Measurements from ENCODE around the gene SMYD3. TPM values are rescaled to one million over a fixed set of nuclear protein-coding genes. Genes with fewer than 3 reads are reported as not detected.

Gene SMYD3
- total RNA-seq, 8 experiments from 2014 or later, result 8.8 to 39.7 (median 29.1) TPM

DNA sequence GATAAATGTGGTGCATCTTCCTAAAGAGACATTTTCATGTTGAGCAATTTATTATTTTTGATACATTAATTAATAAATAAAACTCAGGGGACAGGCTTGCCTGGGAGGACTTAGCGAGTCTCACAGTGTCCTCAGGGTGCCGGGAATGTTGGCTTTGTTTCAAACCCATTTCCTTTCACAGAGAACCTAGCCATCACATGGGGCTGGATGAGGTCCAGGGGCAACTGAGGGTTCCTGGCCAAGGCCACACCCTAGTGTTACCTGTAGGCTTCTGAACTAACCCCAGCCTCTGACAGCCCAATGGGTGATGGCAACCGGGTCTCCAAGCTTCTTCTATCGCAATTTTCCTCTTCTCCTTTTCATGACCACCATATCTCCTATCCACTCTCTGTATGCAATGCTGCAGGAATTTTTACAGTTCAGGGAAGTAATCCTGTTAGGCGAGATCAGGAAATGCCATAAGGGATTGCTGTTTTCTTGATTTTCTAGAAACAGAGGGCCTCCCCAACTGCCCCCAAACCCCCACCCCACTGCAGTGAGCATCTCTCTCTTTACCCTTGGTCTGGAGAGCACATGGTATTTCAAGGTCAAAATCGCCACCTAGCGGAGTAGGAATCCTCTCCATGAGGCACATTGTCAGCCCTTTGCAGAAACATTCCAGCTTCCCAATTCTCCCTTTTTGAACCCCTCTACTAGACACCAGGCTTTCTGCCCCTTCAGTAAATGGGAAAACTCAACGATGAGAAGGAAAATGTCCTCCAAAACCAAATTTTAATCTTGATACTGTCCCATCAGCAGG lies 22.1 kb upstream of the SMYD3 start:
- no peak overlapping the region for H3K27ac ChIP-seq
- no peaks in the 10 kb centered on the region for H3K4me1 ChIP-seq (replicated peaks in 1 of 2)
- WGBS, 10 experiments, result 13 to 83% (median 71%) methylated on average over 1 to 7 of the region's 8 CpGs; no CpG with 5 or more reads in 2 of the 10 experiments
- no peak overlapping the region for H3K4me3 ChIP-seq
- in situ Hi-C loops (cut with MboI; ENCODE audit: low pct_unique_long_range_greater_than_20kb in 2 of 9, low sequenced_read_pairs in 9 of 9, unreplicated experiment in 9 of 9), result no loop called here
- ATAC-seq (replicated peaks in 6 of 8), result no peak

DNA sequence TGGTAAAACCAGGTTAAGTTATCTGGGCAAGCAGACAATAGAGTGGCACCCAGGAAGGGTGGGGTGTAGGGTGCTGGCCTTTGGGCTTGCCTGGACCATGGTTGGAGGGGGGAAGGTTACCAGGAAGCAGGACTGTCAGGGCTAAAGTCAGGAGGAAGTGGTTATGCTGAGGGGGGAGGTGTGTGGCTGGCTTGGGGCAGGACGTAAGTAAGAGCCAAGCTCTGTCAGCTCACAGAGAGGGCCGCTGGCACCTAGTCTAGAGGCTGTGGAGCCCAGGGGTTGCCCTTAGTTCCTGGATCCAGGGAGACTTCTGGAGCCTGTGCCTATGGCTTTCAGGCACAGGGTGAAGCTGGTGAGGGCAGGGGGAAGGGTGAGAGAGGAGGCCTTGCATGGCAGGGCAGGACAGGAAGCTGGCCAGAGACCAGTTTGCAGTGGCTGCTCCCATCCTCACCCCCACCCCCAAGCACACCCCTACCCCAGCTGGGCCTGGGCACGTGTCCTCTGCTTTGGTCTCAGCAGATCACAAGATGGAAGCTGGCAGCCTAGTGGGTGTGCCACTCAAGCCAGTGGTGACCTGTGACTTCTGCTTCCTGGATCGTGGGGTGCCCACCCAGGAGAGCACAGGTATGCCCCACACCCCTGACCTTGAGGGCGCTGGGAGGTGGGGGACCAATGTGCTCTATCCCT lies 20.5 kb upstream of the SMYD3 start:
- Histone ChIP-seq H3K27ac (no peak overlapping the region), H3K4me1 (replicated peaks in 1 of 2) (no peaks in the 10 kb centered on the region), H3K4me3 (no peak overlapping the region)
- in situ Hi-C loops (cut with MboI; ENCODE audit: low pct_unique_long_range_greater_than_20kb in 2 of 9, low sequenced_read_pairs in 9 of 9, unreplicated experiment in 9 of 9), result no loop called here
- no peak for ATAC-seq (replicated peaks in 6 of 8)
- 0 to 80% (median 39%) methylated on average over 1 to 4 of the region's 5 CpGs; no CpG with 5 or more reads in 4 of the 10 experiments for WGBS, 10 experiments

DNA sequence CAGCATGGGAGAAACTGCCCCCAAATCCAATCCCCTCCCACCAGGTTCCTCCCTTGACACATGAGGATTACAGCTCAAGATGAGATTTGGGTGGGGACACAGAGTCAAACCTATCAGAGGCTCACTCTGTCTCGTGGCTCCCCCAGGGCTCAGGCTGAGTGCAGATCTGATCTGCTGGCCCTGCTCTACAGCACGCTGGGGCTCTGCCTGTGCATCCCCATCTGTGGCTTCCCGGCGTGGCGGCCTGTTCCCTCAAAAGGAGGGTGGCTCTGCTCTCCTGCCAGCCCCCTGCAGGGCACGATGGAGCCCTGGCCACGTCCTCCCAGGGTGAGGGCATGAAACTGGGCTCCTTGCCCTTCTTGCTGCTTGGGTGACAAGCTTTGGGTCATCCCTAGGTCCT lies 19.8 kb upstream of the SMYD3 start:
- in situ Hi-C loops (cut with MboI; ENCODE audit: low pct_unique_long_range_greater_than_20kb in 2 of 9, low sequenced_read_pairs in 9 of 9, unreplicated experiment in 9 of 9), result no loop called here
- no peak overlapping the region for H3K27ac ChIP-seq

DNA sequence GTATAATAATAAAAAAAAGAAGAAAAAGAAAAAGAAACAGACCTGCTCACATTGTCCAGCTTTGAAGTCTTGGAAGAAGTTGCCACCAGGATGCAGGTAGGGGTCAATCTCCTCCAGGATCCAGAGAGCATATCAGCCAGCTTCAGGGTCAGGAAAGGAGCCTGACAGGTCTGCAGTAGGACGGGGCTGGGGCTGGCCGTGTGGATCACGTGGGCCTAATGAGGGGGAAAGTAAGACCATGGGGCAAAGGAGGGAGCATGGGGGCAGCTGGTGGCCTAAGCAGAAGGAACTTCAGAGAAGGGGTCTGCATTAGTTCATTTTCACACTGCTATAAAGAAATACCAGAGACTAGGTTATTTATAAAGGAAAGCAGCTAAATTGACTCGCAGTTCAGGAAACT lies 19.3 kb upstream of the SMYD3 start:
- ATAC-seq (replicated peaks in 6 of 8), result no peak
- WGBS, 10 experiments, result 60 to 100% (median 100%) methylated on average over 1 to 3 of the region's 4 CpGs; no CpG with 5 or more reads in 5 of the 10 experiments
- H3K27ac ChIP-seq, result no peak overlapping the region
- in situ Hi-C loops (cut with MboI; ENCODE audit: low pct_unique_long_range_greater_than_20kb in 2 of 9, low sequenced_read_pairs in 9 of 9, unreplicated experiment in 9 of 9), result no loop called here
- no peaks in the 10 kb centered on the region for H3K4me1 ChIP-seq (replicated peaks in 1 of 2)
- no peak overlapping the region for H3K4me3 ChIP-seq

More for the DNA sequence above, 19.8 kb upstream of the SMYD3 start:
- no peaks in the 10 kb centered on the region for H3K4me1 ChIP-seq (replicated peaks in 1 of 2)
- H3K4me3 ChIP-seq, result no peak overlapping the region
- WGBS, 10 experiments, result 62 to 100% (median 69%) methylated on average over 1 to 7 of the region's 7 CpGs; no CpG with 5 or more reads in 6 of the 10 experiments
- peak in 1 of 8 experiments; percentile 25 for ATAC-seq (replicated peaks in 6 of 8)

DNA sequence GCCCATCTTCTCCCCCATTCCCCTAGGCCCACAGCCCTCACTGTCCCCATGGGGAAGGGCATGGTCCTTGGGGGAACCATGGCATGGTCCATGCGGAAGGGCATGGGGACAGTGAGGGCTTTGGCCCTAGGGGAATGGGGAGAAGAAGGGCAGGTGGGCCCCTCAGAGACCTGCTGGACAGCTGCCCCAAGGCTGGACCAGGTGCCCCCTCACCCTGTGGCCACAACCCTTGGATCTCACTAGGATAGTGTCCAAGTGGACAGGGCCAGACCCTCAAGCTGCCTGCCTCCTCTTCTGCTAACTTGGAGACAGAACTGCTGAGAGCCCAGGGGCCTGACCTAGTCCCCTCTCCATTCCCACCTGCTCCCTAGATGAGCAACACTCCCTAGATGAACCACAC lies 12.4 kb upstream of the SMYD3 start:
- no peak for ATAC-seq (replicated peaks in 6 of 8)
- Histone ChIP-seq H3K27ac (no peak overlapping the region), H3K4me3 (no peak overlapping the region), H3K4me1 (replicated peaks in 1 of 2) (no peaks in the 10 kb centered on the region)
- WGBS, 10 experiments, result 83 to 100% methylated on average over 1 of the region's 1 CpG; no CpG with 5 or more reads in 8 of the 10 experiments
- in situ Hi-C loops (cut with MboI; ENCODE audit: low pct_unique_long_range_greater_than_20kb in 2 of 9, low sequenced_read_pairs in 9 of 9, unreplicated experiment in 9 of 9), result no loop called here

DNA sequence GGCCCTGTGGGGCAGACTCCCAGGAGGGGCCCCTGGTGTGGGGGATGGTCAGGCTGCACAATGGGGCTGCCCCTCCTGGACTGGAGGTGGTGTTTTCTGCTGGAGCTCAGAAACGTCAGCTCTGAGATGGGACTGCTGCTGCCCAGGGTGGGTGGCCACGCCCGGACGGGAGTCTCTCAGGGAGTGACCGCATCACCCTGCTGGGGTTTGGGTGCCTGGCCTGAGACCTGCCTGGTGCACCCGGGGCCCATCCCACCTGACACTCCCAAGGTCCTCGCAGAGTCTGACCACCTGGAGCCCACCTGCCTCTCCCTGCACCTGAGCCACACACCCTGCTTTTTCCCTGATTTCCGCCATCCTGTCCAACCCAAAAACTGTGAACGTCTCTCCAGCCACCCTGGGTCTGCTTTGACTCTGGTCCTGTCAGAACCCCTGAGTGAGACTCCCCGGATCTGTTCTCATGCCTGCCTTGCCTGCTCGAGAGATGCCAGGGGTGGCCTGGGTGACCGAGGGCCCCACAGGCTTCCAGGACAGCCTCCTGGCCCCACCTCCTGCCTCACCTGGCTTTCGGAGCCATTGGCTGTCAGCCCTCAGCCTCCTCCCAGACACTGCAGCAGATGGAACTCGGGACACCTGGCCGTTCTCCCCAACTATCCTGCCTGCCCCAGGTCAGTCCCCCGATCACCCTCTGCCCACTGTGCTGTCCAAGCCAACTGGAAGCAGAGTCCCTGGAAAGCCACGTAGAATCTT lies 11.6 kb upstream of the SMYD3 start:
- Histone ChIP-seq H3K4me3 (no peak overlapping the region), H3K4me1 (replicated peaks in 1 of 2) (no peaks in the 10 kb centered on the region), H3K27ac (no peak overlapping the region)
- ATAC-seq (replicated peaks in 6 of 8), result no peak
- in situ Hi-C loops (cut with MboI; ENCODE audit: low pct_unique_long_range_greater_than_20kb in 2 of 9, low sequenced_read_pairs in 9 of 9, unreplicated experiment in 9 of 9), result no loop called here
- WGBS, 10 experiments, result 0 to 90% (median 73%) methylated on average over 1 to 11 of the region's 17 CpGs; no CpG with 5 or more reads in 3 of the 10 experiments

DNA sequence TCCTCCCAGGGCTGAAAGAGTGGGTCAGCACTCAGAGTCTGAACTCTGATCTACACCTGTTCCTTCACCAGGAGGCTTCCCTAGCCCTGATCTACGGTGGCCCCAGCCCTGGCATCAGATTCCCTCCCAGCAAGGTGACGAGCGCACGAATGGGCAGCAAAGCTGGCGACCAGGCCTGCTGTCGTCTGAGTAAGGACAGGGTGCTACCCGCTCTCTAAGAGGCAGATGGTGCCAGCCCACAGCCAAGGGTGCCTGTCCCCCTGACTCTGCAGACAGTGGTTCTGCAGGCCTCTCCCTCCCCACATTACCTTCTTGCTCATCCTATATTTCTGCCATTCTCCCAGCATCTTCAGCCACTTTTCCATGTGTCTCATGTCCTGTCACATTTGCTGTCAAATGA lies 10.3 kb upstream of the SMYD3 start:
- ATAC-seq (replicated peaks in 6 of 8), result no peak
- Histone ChIP-seq H3K4me1 (replicated peaks in 1 of 2) (no peaks in the 10 kb centered on the region), H3K4me3 (no peak overlapping the region), H3K27ac (no peak overlapping the region)
- WGBS, 10 experiments, result 49 to 100% (median 72%) methylated on average over 1 to 7 of the region's 7 CpGs; no CpG with 5 or more reads in 5 of the 10 experiments
- in situ Hi-C loops (cut with MboI; ENCODE audit: low pct_unique_long_range_greater_than_20kb in 2 of 9, low sequenced_read_pairs in 9 of 9, unreplicated experiment in 9 of 9), result no loop called here

DNA sequence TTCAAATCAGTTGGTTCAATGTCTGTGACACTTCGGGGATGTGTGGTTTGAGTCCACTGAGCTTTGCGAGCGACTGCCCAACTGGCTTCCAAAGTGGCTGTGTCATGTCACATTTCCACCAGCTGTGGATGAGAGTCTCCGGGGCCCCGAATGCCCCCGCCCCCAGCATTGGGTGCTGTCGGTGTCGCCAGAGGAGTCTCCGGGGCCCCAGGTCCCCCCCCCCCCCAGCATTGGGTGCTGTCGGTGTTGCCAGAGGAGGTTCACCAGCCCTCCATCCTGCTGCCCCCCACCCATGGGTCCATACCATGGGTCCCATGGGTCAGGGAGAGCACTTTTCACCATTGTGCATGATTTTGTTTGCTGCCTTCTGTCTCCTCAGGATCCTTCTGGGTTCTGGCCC lies 9.0 kb upstream of the SMYD3 start:
- in situ Hi-C loops (cut with MboI; ENCODE audit: low pct_unique_long_range_greater_than_20kb in 2 of 9, low sequenced_read_pairs in 9 of 9, unreplicated experiment in 9 of 9), result no loop called here
- WGBS, 10 experiments, result 82 to 94% (median 84%) methylated on average over 3 to 6 of the region's 10 CpGs; no CpG with 5 or more reads in 7 of the 10 experiments
- no peak overlapping the region for H3K4me3 ChIP-seq
- no peaks in the 10 kb centered on the region for H3K4me1 ChIP-seq (replicated peaks in 1 of 2)
- H3K27ac ChIP-seq, result no peak overlapping the region
- ATAC-seq (replicated peaks in 6 of 8), result no peak

DNA sequence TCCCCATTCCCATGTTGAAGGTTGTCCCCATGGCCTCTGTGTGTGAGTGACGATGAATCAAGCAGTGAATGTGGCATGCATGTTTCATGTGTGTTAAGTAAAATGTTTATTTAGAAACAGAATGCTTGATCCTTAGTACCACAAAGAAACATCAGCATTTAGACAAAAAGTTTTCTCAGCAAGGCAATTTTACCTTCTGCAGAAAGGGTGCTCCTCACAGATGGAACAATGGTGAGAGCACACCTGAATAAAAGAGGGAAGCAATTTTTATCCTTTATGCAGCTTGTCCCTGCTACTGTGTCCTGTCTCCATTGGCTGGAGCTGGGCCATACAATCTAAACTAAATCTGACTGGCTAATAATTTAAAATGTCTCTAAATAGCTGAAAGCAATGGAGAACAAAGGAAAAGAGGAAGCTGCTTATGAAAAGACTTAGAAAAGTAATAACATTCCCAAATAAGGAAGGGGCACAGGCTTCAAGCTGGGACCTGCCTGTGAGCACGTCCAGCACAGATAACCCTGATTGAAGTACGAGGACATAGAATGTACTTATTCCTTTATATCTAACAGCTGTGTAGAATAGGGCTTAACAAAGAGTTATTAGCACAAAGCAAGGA lies 8.4 kb upstream of the SMYD3 start:
- Histone ChIP-seq H3K4me3 (no peak overlapping the region), H3K27ac (no peak overlapping the region), H3K4me1 (replicated peaks in 1 of 2) (no peaks in the 10 kb centered on the region)
- 8 to 71% (median 60%) methylated on average over 2 to 3 of the region's 3 CpGs; no CpG with 5 or more reads in 3 of the 10 experiments for WGBS, 10 experiments
- ATAC-seq (replicated peaks in 6 of 8), result no peak
- in situ Hi-C loops (cut with MboI; ENCODE audit: low pct_unique_long_range_greater_than_20kb in 2 of 9, low sequenced_read_pairs in 9 of 9, unreplicated experiment in 9 of 9), result no loop called here

DNA sequence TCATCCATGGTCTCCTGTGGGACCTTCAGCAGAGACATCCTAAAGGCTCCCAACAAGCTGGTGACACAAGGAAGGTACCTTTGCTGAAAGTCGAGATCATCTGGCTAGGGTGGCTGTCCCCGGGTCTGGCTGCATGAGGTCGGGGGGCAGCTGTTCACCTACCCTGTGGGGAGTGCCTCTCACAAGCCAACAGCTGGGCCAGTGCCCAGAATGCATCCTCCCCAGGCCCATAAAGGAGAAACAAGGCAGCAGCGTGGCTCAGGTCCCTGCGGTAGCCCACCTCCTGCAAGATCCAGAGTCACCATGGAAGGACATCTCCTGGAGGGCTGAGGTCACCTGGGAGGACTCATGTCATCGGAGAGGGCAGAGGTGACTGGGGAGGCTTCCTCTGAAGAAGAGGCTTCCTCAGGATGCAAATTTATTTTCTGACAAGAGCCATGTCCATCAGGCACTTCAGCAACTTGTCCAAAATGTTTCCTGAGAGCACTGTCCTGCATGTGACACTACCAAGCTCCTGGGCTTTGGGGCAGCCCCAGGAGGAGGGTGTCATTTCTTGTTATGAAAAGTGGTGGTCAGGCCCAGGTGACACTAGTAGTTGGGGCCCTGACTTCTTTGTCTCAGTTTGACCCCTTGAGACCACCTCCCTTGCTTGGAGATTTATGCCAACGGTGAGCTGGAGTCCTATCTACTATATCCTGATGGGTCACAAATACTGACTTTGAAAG lies 6.7 kb upstream of the SMYD3 start:
- no peak overlapping the region for H3K27ac ChIP-seq
- H3K4me3 ChIP-seq, result no peak overlapping the region
- no peaks in the 10 kb centered on the region for H3K4me1 ChIP-seq (replicated peaks in 1 of 2)
- in situ Hi-C loops (cut with MboI; ENCODE audit: low pct_unique_long_range_greater_than_20kb in 2 of 9, low sequenced_read_pairs in 9 of 9, unreplicated experiment in 9 of 9), result no loop called here
- WGBS, 10 experiments, result 80 to 100% (median 85%) methylated on average over 1 to 6 of the region's 7 CpGs; no CpG with 5 or more reads in 4 of the 10 experiments
- ATAC-seq (replicated peaks in 6 of 8), result no peak

DNA sequence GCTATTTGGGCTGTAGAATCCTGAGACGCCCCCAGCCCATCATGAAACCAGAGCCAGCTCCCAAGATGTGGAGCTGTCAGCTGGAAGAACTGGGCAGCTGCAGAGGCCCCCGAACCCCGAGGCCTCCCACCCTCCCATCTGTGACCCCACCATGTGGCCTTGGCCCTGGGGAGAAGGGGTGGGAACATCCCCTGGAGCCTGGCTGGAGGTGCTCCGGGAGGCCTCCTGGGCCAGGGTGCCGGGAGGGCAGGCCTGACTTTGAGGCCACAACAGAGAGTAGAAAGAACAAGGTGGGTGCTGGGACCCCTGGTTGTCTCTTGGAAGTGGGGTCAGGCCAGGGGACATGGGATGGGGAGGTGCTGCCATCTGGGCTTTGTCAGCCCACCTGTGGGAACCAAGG lies 6.0 kb upstream of the SMYD3 start:
- 100% methylated on average over 1 of the region's 5 CpGs; no CpG with 5 or more reads in 9 of the 10 experiments for WGBS, 10 experiments
- H3K4me3 ChIP-seq, result no peak overlapping the region
- no peaks in the 10 kb centered on the region for H3K4me1 ChIP-seq (replicated peaks in 1 of 2)
- no peak for ATAC-seq (replicated peaks in 6 of 8)
- no peak overlapping the region for H3K27ac ChIP-seq
- in situ Hi-C loops (cut with MboI; ENCODE audit: low pct_unique_long_range_greater_than_20kb in 2 of 9, low sequenced_read_pairs in 9 of 9, unreplicated experiment in 9 of 9), result no loop called here

DNA sequence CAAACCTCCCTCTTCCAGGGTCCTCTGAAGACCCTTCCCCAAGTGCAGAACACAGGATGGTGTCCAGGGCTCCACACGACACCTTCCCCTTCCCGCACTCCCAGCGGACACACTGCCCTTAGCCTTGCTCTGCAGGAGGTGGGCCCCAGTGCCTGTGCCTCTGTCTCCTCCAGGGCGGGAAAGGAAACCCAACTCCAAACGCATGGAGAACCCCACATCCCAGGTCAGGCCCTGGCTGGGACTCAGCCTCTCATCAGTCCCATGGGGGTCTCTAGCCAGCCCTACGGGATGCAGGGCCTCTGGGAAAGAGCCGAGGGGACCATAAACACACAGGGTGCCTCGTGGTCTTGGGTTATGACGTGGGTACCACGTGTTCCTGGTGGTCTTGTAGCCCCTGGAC lies 5.6 kb upstream of the SMYD3 start:
- WGBS, 10 experiments, result 67 to 90% (median 76%) methylated on average over 1 to 10 of the region's 10 CpGs; no CpG with 5 or more reads in 5 of the 10 experiments
- no peak overlapping the region for H3K4me3 ChIP-seq
- no peaks in the 10 kb centered on the region for H3K4me1 ChIP-seq (replicated peaks in 1 of 2)
- in situ Hi-C loops (cut with MboI; ENCODE audit: low pct_unique_long_range_greater_than_20kb in 2 of 9, low sequenced_read_pairs in 9 of 9, unreplicated experiment in 9 of 9), result no loop called here
- ATAC-seq (replicated peaks in 6 of 8), result no peak
- no peak overlapping the region for H3K27ac ChIP-seq
